Lower lobe of right lung (tissue), 2 donors: ENCODE measurements around the gene KCNQ1. TPM values are rescaled to one million over a fixed set of nuclear protein-coding genes. Genes with fewer than 3 reads are reported as not detected.

Experiments
- ATAC-seq, 2 donors: fragments of 200-7000 bp; cut with Tn5 transposase; one replicate each; pipeline ENCODE4 v1.9.1; 2020 to 2022; ENCODE audit warnings: mild to moderate bottlenecking in 2 of 2, moderate library complexity in 2 of 2
- DNase-seq: peaks from one replicate; pipeline ENCODE4 v3.0.0-alpha.2; 2020
- H3K27ac ChIP-seq: fragments of 200-600 bp; one replicate; pipeline ENCODE4 v1.8.0; 2022
- H3K27me3 ChIP-seq: fragments of 200-600 bp; one replicate; pipeline ENCODE4 v1.8.0; 2022; ENCODE audit warnings: low read depth
- H3K36me3 ChIP-seq: fragments of 200-600 bp; one replicate; pipeline ENCODE4 v1.8.0; 2022; ENCODE audit warnings: mild to moderate bottlenecking
- H3K4me1 ChIP-seq: fragments of 200-600 bp; one replicate; pipeline ENCODE4 v1.8.0; 2022
- H3K4me3 ChIP-seq: fragments of 200-600 bp; one replicate; pipeline ENCODE4 v1.8.0; 2022; ENCODE audit warnings: mild to moderate bottlenecking
- H3K9me3 ChIP-seq: fragments of 200-600 bp; one replicate; pipeline ENCODE4 v1.8.0; 2022
- CTCF ChIP-seq: fragments of 200-600 bp; IDR thresholded peaks from one replicate; pipeline ENCODE4 v1.8.0; 2022; ENCODE audit warnings: antibody characterized with exemption, mild to moderate bottlenecking
- intact Hi-C: fragments of 100-400 bp; cut with DNase I; formaldehyde crosslinking; loops from one replicate; pipeline ENCODE4 v1.11.0; 2022
- total RNA-seq: library from RNA; stranded (reverse); fragmentation: NEBNext Ultra II Directional; extraction: Animal tissue kit (Norgen Biotek cat#: 25700); gene quantifications from one replicate; pipeline ENCODE4 v1.2.1, GENCODE V29; 2021
- donor health status: DM: no; HTN: yes; CAD: no; lungs with severe emphysema.

KCNQ1 gene
- total RNA-seq, 1 donor from 2014 or later: 51.0 TPM

GRCh38 chr11:2799881-2800654, 355.3 kb downstream of the KCNQ1 start:
- no peak overlapping the region for H3K4me3 ChIP-seq
- intact Hi-C loops: no loop called here
- DNase-seq (peak; percentile 36), ATAC-seq (peak in 1 of 2 donors; percentile 4)
- H3K4me1 ChIP-seq: peaks cover 10% of the 10 kb centered on the region
- no peaks in the 10 kb centered on the region for H3K9me3 ChIP-seq
- no peak overlapping the region for H3K27ac ChIP-seq
- H3K27me3 ChIP-seq: no peaks in the 10 kb centered on the region
- no peak for TF ChIP-seq CTCF
- no peaks in the 10 kb centered on the region for H3K36me3 ChIP-seq

GRCh38 chr11:2800655-2801531, 356.1 kb downstream of the KCNQ1 start:
- Histone ChIP-seq H3K4me1 (peaks cover 10% of the 10 kb centered on the region), H3K27me3 (no peaks in the 10 kb centered on the region), H3K9me3 (no peaks in the 10 kb centered on the region), H3K27ac (no peak overlapping the region), H3K36me3 (no peaks in the 10 kb centered on the region), H3K4me3 (no peak overlapping the region)
- peak; percentile 32 for DNase-seq
- intact Hi-C loops: no loop called here
- TF ChIP-seq CTCF: no peak
- ATAC-seq: no peak

- DNase-seq (peak; percentile 43), ATAC-seq (no peak)
- no peak for TF ChIP-seq CTCF
- intact Hi-C loops: no loop called here
- Histone ChIP-seq H3K27ac (no peak overlapping the region), H3K4me3 (no peak overlapping the region), H3K36me3 (no peaks in the 10 kb centered on the region), H3K9me3 (no peaks in the 10 kb centered on the region), H3K27me3 (no peaks in the 10 kb centered on the region), H3K4me1 (peaks cover 16% of the 10 kb centered on the region)
These were observed 357.0 kb downstream of the KCNQ1 start for GRCh38 chr11:2801711-2802388.

GRCh38 chr11:2802389-2803185, 357.8 kb downstream of the KCNQ1 start:
- H3K4me1 ChIP-seq: peaks cover 24% of the 10 kb centered on the region
- H3K9me3 ChIP-seq: no peaks in the 10 kb centered on the region
- no peak overlapping the region for H3K27ac ChIP-seq
- ATAC-seq: no peak
- no peak overlapping the region for H3K4me3 ChIP-seq
- H3K27me3 ChIP-seq: no peaks in the 10 kb centered on the region
- intact Hi-C loops: no loop called here
- TF ChIP-seq CTCF: no peak
- peak; percentile 35 for DNase-seq
- H3K36me3 ChIP-seq: no peaks in the 10 kb centered on the region
